ENCODE measurements around the gene LRRN3. TPM values are rescaled to one million over a fixed set of nuclear protein-coding genes. Genes with fewer than 3 reads are reported as not detected.

Gene LRRN3
- polyA plus RNA-seq, 4 donors = 3.1 to 7.1 (median 4.2) TPM

DNA sequence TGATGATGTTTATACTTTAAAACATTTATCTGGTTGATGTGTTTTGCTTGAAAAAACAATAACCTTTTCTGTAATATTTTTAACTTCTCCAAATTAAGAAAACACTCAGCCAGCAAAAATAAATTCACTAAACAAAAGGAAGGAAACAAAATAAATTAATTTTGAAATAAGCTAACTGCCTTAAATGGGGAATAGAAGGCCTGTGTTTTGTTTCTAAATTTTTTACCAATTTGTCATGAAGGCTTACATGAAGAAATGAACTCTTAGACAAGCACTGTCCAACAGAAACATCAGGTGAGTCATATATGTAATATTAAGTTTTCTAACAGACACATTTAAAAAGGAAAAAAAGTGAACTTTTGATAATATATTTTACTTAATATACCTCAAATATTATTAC lies 68.5 kb downstream of the LRRN3 start:
- DNase-seq (ENCODE audit: low read depth in 4 of 4, low spot score in 3 of 4) = no peak

DNA sequence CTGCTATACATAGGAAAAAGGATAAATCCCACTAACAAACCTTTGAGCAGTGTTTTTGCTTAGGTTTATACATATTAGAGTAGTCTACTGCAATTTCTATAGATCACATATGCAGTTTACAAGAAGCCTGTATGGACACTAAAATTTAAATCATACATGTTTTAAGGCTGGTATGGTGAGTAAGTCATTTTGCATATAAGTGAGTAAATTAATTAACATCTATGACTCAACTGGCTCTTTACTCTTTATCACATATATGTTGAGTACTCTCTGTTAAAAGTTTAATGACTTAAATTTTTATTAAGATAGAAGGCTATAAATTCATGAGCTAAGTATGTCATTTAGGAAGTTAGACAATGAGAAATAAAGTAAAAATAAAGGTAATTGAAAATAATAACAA lies 69.4 kb downstream of the LRRN3 start:
- DNase-seq (ENCODE audit: low read depth in 4 of 4, low spot score in 3 of 4) = no peak

- no peak for DNase-seq (ENCODE audit: low read depth in 4 of 4, low spot score in 3 of 4)
These were observed 71.8 kb downstream of the LRRN3 start for GRCh38 chr7:111162692-111163091.

DNA sequence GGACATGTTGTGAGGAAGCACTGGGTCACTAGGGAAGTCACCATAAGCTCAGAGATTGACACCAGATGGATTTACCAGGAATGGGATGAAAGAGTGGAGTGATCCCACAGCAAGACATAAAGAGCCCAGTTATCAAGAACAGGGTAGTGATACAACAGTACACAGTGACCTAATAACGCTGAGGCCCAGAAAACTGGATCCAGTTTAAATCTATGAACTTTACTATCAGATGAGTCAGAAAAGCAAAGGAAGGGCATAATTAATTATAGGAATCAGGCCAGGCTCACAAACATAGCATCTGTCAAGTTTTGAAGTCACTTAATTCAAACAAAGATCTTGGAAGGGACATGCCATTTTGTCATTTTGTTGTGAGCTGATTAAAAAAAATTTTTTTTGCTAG lies 73.5 kb downstream of the LRRN3 start:
- DNase-seq (ENCODE audit: low read depth in 4 of 4, low spot score in 3 of 4) = no peak

- peak; percentile 15 to 29 (median 22) for DNase-seq (ENCODE audit: low read depth in 4 of 4, low spot score in 3 of 4)
These were observed 77.3 kb downstream of the LRRN3 start for GRCh38 chr7:111168182-111168581.

DNA sequence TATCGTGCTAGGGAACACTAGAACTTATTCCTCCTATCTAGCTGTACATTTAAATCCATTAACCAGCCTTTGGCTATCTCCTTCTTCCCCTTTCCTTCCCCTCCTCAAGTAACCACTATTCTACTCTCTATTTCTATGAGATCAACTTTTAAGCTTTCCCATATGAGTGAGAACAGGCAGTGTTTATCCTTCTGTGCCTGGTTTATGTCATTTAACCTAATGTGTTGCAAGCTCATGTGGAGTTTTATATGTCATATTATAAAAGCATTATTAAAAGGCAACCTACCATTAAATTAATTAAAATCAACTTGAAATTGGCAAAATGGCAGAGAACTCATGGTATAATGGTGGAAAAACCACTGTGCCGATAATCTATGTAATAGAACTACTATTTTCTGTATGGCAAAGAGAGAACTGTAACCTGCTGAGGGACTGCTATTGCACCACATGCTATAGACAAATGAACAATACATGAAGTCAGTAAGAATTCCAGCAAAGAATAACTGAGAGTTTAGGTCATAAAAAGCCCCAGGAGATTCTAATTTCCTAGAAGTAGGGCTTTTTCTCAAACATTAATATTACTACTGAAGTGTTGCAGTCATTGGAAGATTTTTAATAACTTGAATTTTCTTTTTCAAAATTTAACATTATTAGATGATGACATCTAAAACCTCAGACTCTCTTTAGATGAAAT lies 81.8 kb downstream of the LRRN3 start:
- DNase-seq (ENCODE audit: low read depth in 4 of 4, low spot score in 3 of 4) = no peak

DNA sequence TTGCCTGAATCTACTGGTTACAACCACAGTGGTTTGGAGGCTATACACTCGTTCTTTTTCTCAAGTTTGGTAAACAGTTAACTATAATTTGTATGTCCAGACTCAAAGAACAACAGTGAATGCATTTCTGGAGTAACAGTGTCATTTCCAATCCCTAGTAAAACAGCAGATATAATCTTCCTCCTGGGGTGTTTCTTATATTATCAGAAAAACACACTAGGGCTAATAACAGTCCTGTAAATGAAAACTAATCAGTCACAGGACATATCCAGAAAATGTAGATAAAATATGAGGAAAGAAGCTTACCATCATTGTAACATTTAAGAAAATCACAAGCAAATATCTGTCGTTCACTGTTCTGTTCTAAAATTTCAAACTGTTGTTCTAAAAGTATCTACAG lies 82.6 kb downstream of the LRRN3 start:
- no peak for DNase-seq (ENCODE audit: low read depth in 4 of 4, low spot score in 3 of 4)

- no peak for DNase-seq (ENCODE audit: low read depth in 4 of 4, low spot score in 3 of 4)
These were observed 83.1 kb downstream of the LRRN3 start for GRCh38 chr7:111173990-111174389.

DNA sequence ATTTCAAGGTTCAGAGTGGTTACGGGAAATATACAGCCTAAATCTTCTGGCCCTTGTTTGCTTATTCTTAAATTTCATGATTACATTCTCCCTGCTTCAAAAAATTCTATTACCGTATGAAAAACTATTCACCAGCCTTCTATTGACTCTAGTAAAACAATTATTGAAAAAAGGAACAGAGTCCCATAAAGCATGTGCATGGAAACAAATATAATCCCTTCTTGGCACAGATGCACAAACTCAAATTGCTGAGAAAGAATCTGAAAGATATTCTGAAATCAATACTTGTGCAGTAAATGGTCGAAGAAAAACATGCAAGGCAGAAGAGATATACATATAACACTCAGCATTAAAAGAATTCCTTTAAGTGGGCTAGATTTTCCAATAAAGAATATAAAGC lies 83.6 kb downstream of the LRRN3 start:
- DNase-seq (ENCODE audit: low read depth in 4 of 4, low spot score in 3 of 4) = no peak
